BLaER1 (cell line): ENCODE data around the gene GHITM.
"Not testable (repeated sequence)": the region's sequence is repeated elsewhere in the genome, so short reads cannot be mapped to it uniquely, and the experiment has no call there.

Experiments
- H3K27ac ChIP-seq: shearing (Covaris generic); formaldehyde crosslinking; 2 replicates; pipeline ENCODE4 v1.8.1; 2022
- H3K27me3 ChIP-seq: shearing (Covaris generic); formaldehyde crosslinking; 2 replicates; pipeline ENCODE4 v1.8.1; 2022
- H3K36me3 ChIP-seq: shearing (Covaris generic); formaldehyde crosslinking; 2 replicates; pipeline ENCODE4 v1.8.1; 2022
- H3K4me1 ChIP-seq: shearing (Covaris generic); formaldehyde crosslinking; 2 replicates; pipeline ENCODE4 v1.8.1; 2022
- H3K4me2 ChIP-seq: shearing (Covaris generic); formaldehyde crosslinking; 2 replicates; pipeline ENCODE4 v1.8.1; 2022
- H3K4me3 ChIP-seq: shearing (Covaris generic); formaldehyde crosslinking; 2 replicates; pipeline ENCODE4 v1.8.1; 2022
- H3K9ac ChIP-seq: shearing (Covaris generic); formaldehyde crosslinking; 2 replicates; pipeline ENCODE4 v1.8.1; 2022
- H3K9me3 ChIP-seq: shearing (Covaris generic); formaldehyde crosslinking; 2 replicates; pipeline ENCODE4 v1.8.1; 2022
- H4K20me1 ChIP-seq: shearing (Covaris generic); formaldehyde crosslinking; 2 replicates; pipeline ENCODE4 v1.8.1; 2022
- Cebpa-rat ChIP-seq: shearing (Covaris generic); IDR thresholded peaks from 2 replicates; pipeline ENCODE4 v1.8.1; 2022

The GHITM gene

GRCh38 chr10:84173501-84173929, 34.2 kb downstream of the GHITM start, which contains the start of gene GPR15LG:
GPR15LG (plus strand) TSS chr10:84173801; CDS start chr10:84173852, 51 bp downstream.
- TF ChIP-seq Cebpa-rat = no peak
- no peaks in the 10 kb centered on the region for H3K27me3 ChIP-seq

GRCh38 chr10:84175436-84175835, 36.1 kb downstream of the GHITM start:
- H3K9me3 ChIP-seq = no peaks in the 10 kb centered on the region
- no peaks in the 10 kb centered on the region for H3K27me3 ChIP-seq
- no peak overlapping the region for H3K4me3 ChIP-seq
- no peak overlapping the region for H3K27ac ChIP-seq
- no peak overlapping the region for H3K9ac ChIP-seq
- TF ChIP-seq Cebpa-rat = no peak
- H4K20me1 ChIP-seq = no peaks in the 10 kb centered on the region
- no peak overlapping the region for H3K4me2 ChIP-seq
- no peaks in the 10 kb centered on the region for H3K36me3 ChIP-seq
- H3K4me1 ChIP-seq = peaks cover 35% of the 10 kb centered on the region

More at GRCh38 chr10:84173501-84173929, 34.2 kb downstream of the GHITM start, which contains the start of gene GPR15LG:
- Histone ChIP-seq H3K4me2 (no peak within 1 kb of the TSS), H3K36me3 (no peaks in the 10 kb centered on the region), H3K9me3 (no peaks in the 10 kb centered on the region), H3K27ac (no peak within 1 kb of the TSS), H4K20me1 (no peaks in the 10 kb centered on the region), H3K4me1 (peaks cover 23% of the 10 kb centered on the region), H3K9ac (no peak within 1 kb of the TSS), H3K4me3 (no peak within 1 kb of the TSS)

GRCh38 chr10:84176351-84176750, 37.0 kb downstream of the GHITM start:
- TF ChIP-seq Cebpa-rat = no peak
- no peaks in the 10 kb centered on the region for H3K36me3 ChIP-seq
- H3K27ac ChIP-seq = no peak overlapping the region
- H3K4me1 ChIP-seq = peaks cover 35% of the 10 kb centered on the region
- H3K4me2 ChIP-seq = no peak overlapping the region
- no peaks in the 10 kb centered on the region for H3K27me3 ChIP-seq
- H3K4me3 ChIP-seq = no peak overlapping the region
- no peak overlapping the region for H3K9ac ChIP-seq
- no peaks in the 10 kb centered on the region for H4K20me1 ChIP-seq
- H3K9me3 ChIP-seq = peaks cover 8% of the 10 kb centered on the region; the same call in 1 of the 2 replicates

- peak overlapping the region; percentile 59 for H3K4me2 ChIP-seq
- TF ChIP-seq Cebpa-rat = no peak
Measured at GRCh38 chr10:84176836-84177474, 37.6 kb downstream of the GHITM start.

GRCh38 chr10:84177541-84178141, 38.3 kb downstream of the GHITM start:
- H3K36me3 ChIP-seq = no peaks in the 10 kb centered on the region
- H4K20me1 ChIP-seq = no peaks in the 10 kb centered on the region
- peak overlapping the region; percentile 57 for H3K27ac ChIP-seq
- H3K9me3 ChIP-seq = peaks cover 16% of the 10 kb centered on the region
- H3K4me1 ChIP-seq = peaks cover 29% of the 10 kb centered on the region
- no peak overlapping the region for H3K9ac ChIP-seq
- no peak for TF ChIP-seq Cebpa-rat
- H3K4me2 ChIP-seq = peak overlapping the region; percentile 59
- H3K27me3 ChIP-seq = no peaks in the 10 kb centered on the region
- H3K4me3 ChIP-seq = no peak overlapping the region

More at GRCh38 chr10:84176836-84177474, 37.6 kb downstream of the GHITM start:
- H3K9me3 ChIP-seq = peaks cover 14% of the 10 kb centered on the region
- H3K27ac ChIP-seq = peak overlapping the region; percentile 57
- no peak overlapping the region for H3K9ac ChIP-seq
- no peaks in the 10 kb centered on the region for H3K27me3 ChIP-seq
- no peak overlapping the region for H3K4me3 ChIP-seq
- H3K36me3 ChIP-seq = no peaks in the 10 kb centered on the region
- peaks cover 35% of the 10 kb centered on the region for H3K4me1 ChIP-seq
- no peaks in the 10 kb centered on the region for H4K20me1 ChIP-seq

- Histone ChIP-seq H3K4me2 (peak overlapping the region; percentile 59), H3K36me3 (no peaks in the 10 kb centered on the region), H4K20me1 (no peaks in the 10 kb centered on the region), H3K9me3 (peaks cover 16% of the 10 kb centered on the region), H3K4me1 (peaks cover 28% of the 10 kb centered on the region), H3K27me3 (no peaks in the 10 kb centered on the region), H3K9ac (no peak overlapping the region), H3K4me3 (no peak overlapping the region), H3K27ac (peak overlapping the region; percentile 57; the same call in 1 of the 2 replicates)
- TF ChIP-seq Cebpa-rat = no peak
Measured at GRCh38 chr10:84178160-84178609, 38.9 kb downstream of the GHITM start.

- Histone ChIP-seq H3K9ac (no peak overlapping the region), H3K4me2 (peak overlapping the region; percentile 64), H3K27me3 (no peaks in the 10 kb centered on the region), H3K4me3 (no peak overlapping the region), H3K27ac (no peak overlapping the region), H3K4me1 (peaks cover 30% of the 10 kb centered on the region), H3K36me3 (no peaks in the 10 kb centered on the region), H4K20me1 (no peaks in the 10 kb centered on the region), H3K9me3 (peaks cover 16% of the 10 kb centered on the region)
- no peak for TF ChIP-seq Cebpa-rat
Measured at GRCh38 chr10:84179059-84179710, 39.9 kb downstream of the GHITM start.

GRCh38 chr10:84180386-84180785, 41.1 kb downstream of the GHITM start:
- H3K27ac ChIP-seq, H3K27me3 ChIP-seq: not testable (repeated sequence)

GRCh38 chr10:84181631-84182030, 42.3 kb downstream of the GHITM start:
- Histone ChIP-seq H3K27me3 (no peaks in the 10 kb centered on the region), H3K27ac (no peak overlapping the region), H3K36me3 (no peaks in the 10 kb centered on the region), H3K9ac (no peak overlapping the region), H3K4me2 (no peak overlapping the region), H3K4me1 (peaks cover 34% of the 10 kb centered on the region), H3K4me3 (no peak overlapping the region), H3K9me3 (peaks cover 16% of the 10 kb centered on the region), H4K20me1 (no peaks in the 10 kb centered on the region)
- TF ChIP-seq Cebpa-rat = no peak

More at GRCh38 chr10:84180386-84180785, 41.1 kb downstream of the GHITM start:
- not testable (repeated sequence) for H3K4me2 ChIP-seq, H3K4me3 ChIP-seq, H4K20me1 ChIP-seq, H3K9ac ChIP-seq, H3K36me3 ChIP-seq
- peaks cover 34% of the 10 kb centered on the region for H3K4me1 ChIP-seq
- H3K9me3 ChIP-seq = peaks cover 16% of the 10 kb centered on the region

- Histone ChIP-seq H3K4me2 (0 out of 2 replicates have a peak overlapping the region, but pooled peaks have one; percentile 9), H4K20me1 (no peaks in the 10 kb centered on the region), H3K27ac (no peak overlapping the region), H3K27me3 (no peaks in the 10 kb centered on the region), H3K4me3 (no peak overlapping the region), H3K36me3 (no peaks in the 10 kb centered on the region), H3K9me3 (peaks cover 16% of the 10 kb centered on the region), H3K9ac (no peak overlapping the region), H3K4me1 (peaks cover 7% of the 10 kb centered on the region)
- no peak for TF ChIP-seq Cebpa-rat
Measured at GRCh38 chr10:84184517-84184916, 45.2 kb downstream of the GHITM start.
